ENCODE data around the gene SENP3. TPM values are rescaled to one million over a fixed set of nuclear protein-coding genes. Genes with fewer than 3 reads are reported as not detected.
A peak's percentile ranks its signal among the peaks of the same experiment; 100 is the strongest.

Gene SENP3
- total RNA-seq (10 to 100 TPM; 77.4 to 83.5 TPM), polyA plus RNA-seq (ENCODE audit: insufficient read depth, low read depth, low replicate concordance) (108 TPM)
- long read RNA-seq, donor 1, transcript SENP3-205 (1 exons, 527 nt): major isoform, 108 of 151 reads
- long read RNA-seq, donor 1, partial matches to known transcripts: 30 of 151 reads
- long read RNA-seq, donor 1, other reads (novel, unspliced or antisense): 11 of 151 reads
- long read RNA-seq, donor 2, transcript SENP3-201 (11 exons, 2,611 nt): minor isoform, 8 of 92 reads
- long read RNA-seq, donor 2, transcript SENP3-205 (1 exons, 527 nt): major isoform, 69 of 92 reads
- long read RNA-seq, donor 2, partial matches to known transcripts: 15 of 92 reads
- long read RNA-seq, donor 2, other reads (novel, unspliced or antisense): 0 of 92 reads

DNA sequence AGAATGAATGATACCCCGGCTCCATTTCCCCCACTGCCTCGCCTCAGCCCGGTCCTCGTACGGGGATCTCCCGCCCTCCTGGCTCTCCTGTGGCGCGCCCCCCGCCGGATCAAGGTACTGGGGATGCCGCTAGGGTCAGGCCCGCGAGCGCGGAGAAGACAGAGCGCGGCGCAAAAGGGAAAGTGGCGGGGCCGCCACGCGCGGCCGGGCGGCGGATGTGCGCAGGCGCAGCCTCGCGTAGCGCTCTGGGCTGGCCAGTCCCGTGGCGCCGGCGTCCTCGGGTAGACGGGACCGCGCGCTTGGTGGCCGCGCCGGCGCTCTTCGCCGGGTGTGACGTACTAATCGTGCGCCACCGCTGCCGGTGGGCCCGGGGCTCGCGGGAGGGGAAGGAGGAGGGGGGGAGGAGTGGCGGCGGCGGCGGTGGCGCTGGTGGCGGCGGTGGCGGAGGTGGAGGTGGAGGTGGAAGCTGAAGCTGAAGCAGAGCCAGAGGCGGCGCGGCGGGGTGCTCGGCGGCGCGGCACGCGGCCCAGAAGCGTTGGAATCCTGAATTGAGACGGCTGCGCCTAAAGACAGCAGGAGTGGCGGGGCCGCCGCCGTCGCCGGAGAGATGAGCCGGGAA is at the start of gene SENP3:
Gene SENP3 (plus strand): TSS at position 331 of the 619 bp plus-strand sequence. CDS start 1,158 bp downstream, outside the sequence.
- H3K27me3 ChIP-seq: no peaks in the 10 kb centered on the region
- H3K36me3 ChIP-seq (ENCODE audit: low read depth, missing control alignments): no peaks in the 10 kb centered on the region
- intact Hi-C loops (cut with DNase I; ENCODE audit: low total_unique reads): loop anchor here (10.0 kb wide), 1 partner anchor 207 kb away; the partner anchor contains the start of genes KCTD11 and TMEM95
- H3K27ac ChIP-seq: peak within 1 kb of the TSS; percentile 67 to 92
- 0 to 1% methylated on average over 34 to 82 of the region's 82 CpGs for WGBS, 2 donors
- TF ChIP-seq POLR2A (IDR thresholded peaks at IDR 0.05): no peak
- TF ChIP-seq CTCF (IDR thresholded peaks at IDR 0.05): peak in 2 of 3 experiments; percentile 16 to 28
- H3K4me1 ChIP-seq: peaks cover 53% of the 10 kb centered on the region
- H3K9me3 ChIP-seq: no peaks in the 10 kb centered on the region
- peak within 1 kb of the TSS; percentile 76 to 93 for H3K4me3 ChIP-seq
- peak; percentile 93 for DNase-seq

DNA sequence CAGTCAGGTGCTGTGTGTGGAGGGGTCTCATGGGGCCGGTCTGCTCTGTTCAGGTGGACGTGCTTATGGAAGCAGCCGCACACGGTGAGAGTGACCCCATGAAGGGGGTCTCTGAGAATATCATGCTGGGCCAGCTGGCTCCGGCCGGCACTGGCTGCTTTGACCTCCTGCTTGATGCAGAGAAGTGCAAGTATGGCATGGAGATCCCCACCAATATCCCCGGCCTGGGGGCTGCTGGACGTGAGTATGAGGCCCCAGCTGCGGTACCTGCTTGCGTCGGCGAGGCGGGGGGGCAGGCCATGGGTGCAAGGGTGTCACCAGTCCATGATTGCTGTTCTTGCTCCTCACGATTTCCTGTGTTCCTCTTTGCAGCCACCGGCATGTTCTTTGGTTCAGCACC is 49.6 kb upstream of the SENP3 start:
- Histone ChIP-seq H3K9me3 (no peaks in the 10 kb centered on the region), H3K36me3 (ENCODE audit: low read depth, missing control alignments) (no peaks in the 10 kb centered on the region), H3K4me3 (no peak overlapping the region), H3K27me3 (no peaks in the 10 kb centered on the region), H3K4me1 (no peaks in the 10 kb centered on the region), H3K27ac (no peak overlapping the region)
- no peak for DNase-seq
- 80 to 89% methylated on average over 12 to 15 of the region's 15 CpGs for WGBS, 2 donors
- intact Hi-C loops (cut with DNase I; ENCODE audit: low total_unique reads): loop anchor here (5.0 kb wide), 1 partner anchor 45 kb away; the partner anchor contains the start of gene TNFSF13
- no peak for TF ChIP-seq CTCF (IDR thresholded peaks at IDR 0.05)
- TF ChIP-seq POLR2A (IDR thresholded peaks at IDR 0.05): no peak

GRCh38 chr17:7512824-7513540 is 48.7 kb upstream of the SENP3 start:
- Histone ChIP-seq H3K4me3 (no peak overlapping the region), H3K9me3 (no peaks in the 10 kb centered on the region), H3K36me3 (ENCODE audit: low read depth, missing control alignments) (no peaks in the 10 kb centered on the region), H3K4me1 (no peaks in the 10 kb centered on the region), H3K27me3 (no peaks in the 10 kb centered on the region), H3K27ac (no peak overlapping the region)
- intact Hi-C loops (cut with DNase I; ENCODE audit: low total_unique reads): loop anchor here (5.0 kb wide), 1 partner anchor 44 kb away; the partner anchor contains the start of gene TNFSF13
- 88 to 90% methylated on average over 19 to 20 of the region's 20 CpGs for WGBS, 2 donors
- TF ChIP-seq CTCF (IDR thresholded peaks at IDR 0.05) (no peak), POLR2A (IDR thresholded peaks at IDR 0.05) (no peak)
- no peak for DNase-seq

GRCh38 chr17:7513850-7514419 is 47.8 kb upstream of the SENP3 start:
- intact Hi-C loops (cut with DNase I; ENCODE audit: low total_unique reads): loop anchor here (5.0 kb wide), 1 partner anchor 43 kb away; the partner anchor contains the start of gene TNFSF13
- H3K4me1 ChIP-seq: no peaks in the 10 kb centered on the region
- TF ChIP-seq CTCF (IDR thresholded peaks at IDR 0.05): no peak
- TF ChIP-seq POLR2A (IDR thresholded peaks at IDR 0.05): no peak
- WGBS, 2 donors: 52 to 69% methylated on average over 17 of the region's 17 CpGs
- H3K36me3 ChIP-seq (ENCODE audit: low read depth, missing control alignments): no peaks in the 10 kb centered on the region
- H3K27ac ChIP-seq: no peak overlapping the region
- no peak overlapping the region for H3K4me3 ChIP-seq
- peak; percentile 38 for DNase-seq
- H3K9me3 ChIP-seq: no peaks in the 10 kb centered on the region
- H3K27me3 ChIP-seq: no peaks in the 10 kb centered on the region

All from testis (tissue), 5 donors.